K562 (cell line): ENCODE data around the gene RBPJL. TPM values are rescaled to one million over a fixed set of nuclear protein-coding genes. Genes with fewer than 3 reads are reported as not detected.
A peak's percentile ranks its signal among the peaks of the same experiment; 100 is the strongest.

Experiments
- ATAC-seq: fragments of 200-7000 bp; cut with Tn5 transposase; 3 replicates; pipeline ENCODE4 v1.9.1; 2020; ENCODE audit warnings: moderate library complexity
- BruUV-seq: library from RNA; stranded (reverse); fragments of 400-500 nt; replicated peaks from 2 replicates; lab custom pipeline; 2021; lab: Mats Ljungman, UMichigan
- CTCF ChIA-PET: fragments of 300-600 bp; formaldehyde crosslinking; extraction: SDS; loops from one replicate; lab custom pipeline; 2021; ENCODE audit warnings: low intra/inter-chr PET ratio; lab: Yijun Ruan, JAX
- POLR2A ChIA-PET: fragments of 300-600, 350-650 bp; sonication (Branson Sonifier 250); formaldehyde crosslinking; extraction: SDS; loops from one replicate; lab custom pipeline; 2021; ENCODE audit warnings: antibody characterized with exemption, inconsistent platforms; lab: Yijun Ruan, JAX
- DNase-seq, 4 experiments: peaks; one replicate each; pipeline versions ENCODE4 v3.0.0 to v3.0.0-alpha.2; 2011 to 2018; ENCODE audit warnings: low spot score in 3 of 4, mixed read lengths in 3 of 4; ENCODE audit errors: extremely low read depth in 1 of 4
- FAIRE-seq: peaks from 2 replicates; lab custom pipeline; 2011; peaks lifted over from hg19 to GRCh38; lab: Jason Lieb, UNC
- H2AFZ ChIP-seq: 2 replicates; pipeline ENCODE4 v1.6.0; 2011; ENCODE audit warnings: low read depth, low read length, control low read depth, inconsistent platforms
- H3K27ac ChIP-seq: fragments of 200-600 bp; 3 replicates; pipeline ENCODE4 v1.8.0; 2011; ENCODE audit warnings: low read depth, mild to moderate bottlenecking, control low read depth, inconsistent platforms, low read length, moderate library complexity, mixed read lengths; ENCODE audit errors: extremely low read depth
- H3K27me3 ChIP-seq, 2 experiments: fragments of 300-600 bp in 1 of 2; 2 replicates in 1 of 2; 3 replicates in 1 of 2; pipeline versions ENCODE4 v1.6.0 to v1.8.0; 2011; ENCODE audit warnings: inconsistent platforms in 2 of 2, low read length in 2 of 2, mild to moderate bottlenecking in 1 of 2, mixed read lengths in 1 of 2, moderate library complexity in 1 of 2; ENCODE audit not compliant: control insufficient read depth in 2 of 2, insufficient read depth in 2 of 2
- H3K36me3 ChIP-seq: fragments of 300-600 bp; 3 replicates; pipeline ENCODE4 v1.8.0; 2011; ENCODE audit warnings: mild to moderate bottlenecking, low read length, inconsistent platforms; ENCODE audit not compliant: control insufficient read depth, insufficient read depth
- H3K4me1 ChIP-seq, 2 experiments: fragments of 200-600 bp in 1 of 2; replicated peaks in 1 of 2; 2 replicates in 1 of 2; 3 replicates in 1 of 2; pipeline versions ENCODE4 v1.5.1 to v1.8.0; 2011; ENCODE audit warnings: inconsistent platforms in 2 of 2, low read length in 2 of 2, mild to moderate bottlenecking in 1 of 2, mixed read lengths in 1 of 2, moderate library complexity in 1 of 2; ENCODE audit not compliant: control insufficient read depth in 2 of 2, insufficient read depth in 2 of 2
- H3K4me2 ChIP-seq: 2 replicates; pipeline ENCODE4 v1.6.1; 2011; ENCODE audit warnings: low read length, control low read depth, inconsistent platforms, mixed read lengths; ENCODE audit not compliant: insufficient read depth
- H3K4me3 ChIP-seq: fragments of 200-600 bp; sonication (generic), shearing (Covaris generic); 2 replicates; pipeline ENCODE4 v1.5.1; 2016; ENCODE audit warnings: control low read depth, inconsistent platforms
- H3K79me2 ChIP-seq: fragments of 200-600 bp; 3 replicates; pipeline ENCODE4 v1.8.0; 2011; ENCODE audit warnings: low read length, inconsistent platforms; ENCODE audit not compliant: control insufficient read depth, insufficient read depth
- H3K9ac ChIP-seq, 2 experiments: 2 replicates each; pipeline versions ENCODE4 v1.6.0 to v1.6.1; 2011; ENCODE audit warnings: low read depth in 2 of 2, low read length in 2 of 2, control low read depth in 1 of 2, inconsistent platforms in 1 of 2, mild to moderate bottlenecking in 1 of 2, mixed read lengths in 1 of 2; ENCODE audit not compliant: insufficient read depth in 1 of 2
- H3K9me1 ChIP-seq: one replicate; pipeline ENCODE4 v1.6.0; 2011; ENCODE audit warnings: inconsistent platforms, mild to moderate bottlenecking, low read length, moderate library complexity; ENCODE audit not compliant: control insufficient read depth, insufficient read depth
- H3K9me3 ChIP-seq: replicated peaks from 2 replicates; pipeline ENCODE4 v1.5.1; 2011; ENCODE audit warnings: low read depth, low read length, inconsistent platforms; ENCODE audit not compliant: control insufficient read depth, insufficient read depth
- H4K20me1 ChIP-seq: replicated peaks from 2 replicates; pipeline ENCODE4 v1.6.1; 2011; ENCODE audit warnings: low read length, inconsistent platforms, mixed read lengths; ENCODE audit not compliant: control insufficient read depth, insufficient read depth
- KDM1A ChIP-seq, 2 experiments: fragments of 450-650 bp; IDR thresholded peaks; 2 replicates each; pipeline ENCODE4 v1.6.1; 2016; ENCODE audit warnings: mild to moderate bottlenecking in 2 of 2
- RBFOX2 ChIP-seq: fragments of 200-400 bp; formaldehyde crosslinking; IDR thresholded peaks from 2 replicates; pipeline ENCODE4 v1.6.1; 2017; ENCODE audit warnings: low read depth, mild to moderate bottlenecking, low read length, moderate library complexity
- RBM25 ChIP-seq: fragments of 200-400 bp; formaldehyde crosslinking; IDR thresholded peaks from 2 replicates; pipeline ENCODE4 v1.6.1; 2018; ENCODE audit warnings: low read length, low read depth, moderate library complexity; ENCODE audit not compliant: severe bottlenecking
- WGBS: fragments of 100-300 bp; shearing (Covaris generic); methylation state at CpG from one replicate; pipeline ENCODE4 v1.1.6; 2016; ENCODE audit warnings: low coverage, mixed read lengths; ENCODE audit not compliant: insufficient coverage; ENCODE audit errors: missing lambda C conversion rate; 5-methylcytosine and 5-hydroxymethylcytosine counted together
- in situ Hi-C: fragments of 300-500 bp; cut with MboI; formaldehyde crosslinking; loops from 4 replicates; pipeline ENCODE4 v1.15.0; 2018; ENCODE audit warnings: inconsistent platforms, mixed read lengths
- intact Hi-C: fragments of 100-400 bp; cut with micrococcal nuclease; formaldehyde crosslinking; loops from 2 replicates; pipeline ENCODE4 v1.14.2; 2022
- polyA plus RNA-seq, 8 experiments: library from polyadenylated mRNA; depleted of rRNA in 4 of 8; stranded (reverse) in 5 of 8; unstranded in 3 of 8; fragments of >200 nt; fragmentation: Nextera tagmentation in 2 of 8; fragmentation: Illumina TruSeq in 1 of 8; extraction: Ambion mirVana in 2 of 8; extraction: Trizol in 1 of 8; gene quantifications; 2 replicates each; pipeline versions ENCODE4 v1.2.1 to v1.2.3, GENCODE V29; 2011 to 2014; ENCODE audit warnings: inconsistent platforms in 1 of 8, missing spikeins in 1 of 8
- total RNA-seq, 7 experiments: library from RNA; depleted of rRNA in 6 of 7; stranded (reverse); fragments of >200 nt in 6 of 7; fragmentation: Illumina TruSeq in 2 of 7; extraction: Trizol in 2 of 7; gene quantifications; 2 replicates each; pipeline versions ENCODE4 v1.2.1 to v1.2.3, GENCODE V29; 2011 to 2021; ENCODE audit warnings: low replicate concordance in 1 of 7
- TF ChIP-seq, protein P1 (sequence below), 3 experiments: IDR thresholded peaks in 2 of 3; conservative IDR thresholded peaks in 1 of 3; 2 replicates each; pipeline ENCODE4 v1.5.1; 2011 to 2012; ENCODE audit warnings: low read length in 3 of 3, mild to moderate bottlenecking in 3 of 3, control low read depth in 2 of 3, improper control_type of control experiment in 1 of 3, inconsistent platforms in 1 of 3, low read depth in 1 of 3, mixed read lengths in 1 of 3, moderate library complexity in 1 of 3; ENCODE audit not compliant: insufficient read depth in 2 of 3
- TF ChIP-seq, protein P2 (sequence below): sonication (generic); formaldehyde crosslinking; IDR thresholded peaks from 2 replicates; pipeline ENCODE4 v1.8.0; 2022; ENCODE audit warnings: mild to moderate bottlenecking, missing genetic modification reagents
- TF ChIP-seq, protein P3 (sequence below): sonication (generic); formaldehyde crosslinking; IDR thresholded peaks from 2 replicates; pipeline ENCODE4 v1.8.1; 2023; ENCODE audit warnings: missing genetic modification reagents, mild to moderate bottlenecking, borderline replicate concordance
- TF ChIP-seq, protein P4 (sequence below): sonication (generic); formaldehyde crosslinking; IDR thresholded peaks from 2 replicates; pipeline ENCODE4 v1.8.1; 2023; ENCODE audit warnings: mild to moderate bottlenecking, missing genetic modification reagents

RBPJL gene
- total and polyA plus RNA-seq, 9 of the 15 experiments (the other 6 are each of a cell fraction or from before 2014, with no cell fraction given) = not detected

DNA sequence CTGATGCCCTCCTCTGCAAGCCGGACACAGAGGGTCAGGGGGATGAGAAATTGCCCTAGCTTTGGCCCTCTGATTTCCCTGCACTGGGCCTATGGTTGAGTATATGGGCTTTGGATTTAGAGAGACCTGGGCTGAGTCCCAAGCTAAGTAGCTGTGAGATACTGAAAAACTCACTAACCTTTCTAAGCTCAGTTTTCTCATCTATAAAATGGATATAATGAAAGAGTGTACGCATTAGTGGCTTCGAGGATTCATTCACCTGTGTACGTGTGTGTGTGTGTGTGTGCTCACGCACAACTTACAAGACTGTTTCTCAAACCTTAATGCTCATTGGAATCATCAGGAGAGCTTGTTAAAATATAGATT is 12.7 kb upstream of the RBPJL start:
- in situ Hi-C loops = no loop called here
- Histone ChIP-seq H3K9me1 (no peaks in the 10 kb centered on the region), H3K4me1 (peaks cover 10 to 19% of the 10 kb centered on the region in 2 experiments; a peak in 4 of 5 replicates), H3K4me2 (0 out of 2 replicates have a peak overlapping the region, but pooled peaks have one; percentile 83), H3K27me3 (peaks cover 14 to 52% of the 10 kb centered on the region in 2 experiments; a peak in 4 of 5 replicates), H3K9me3 (peaks cover 3% of the 10 kb centered on the region; the same call in 1 of the 2 replicates), H3K79me2 (no peaks in the 10 kb centered on the region), H3K27ac (no peak overlapping the region), H3K4me3 (no peak overlapping the region), H3K9ac (no peak overlapping the region), H2AFZ (peak overlapping the region; percentile 96; the same call in 1 of the 2 replicates), H4K20me1 (peaks cover 5% of the 10 kb centered on the region; the same call in 1 of the 2 replicates), H3K36me3 (no peaks in the 10 kb centered on the region)
- ChIA-PET CTCF (no interaction called here), POLR2A (interaction anchor here (0.5 to 1.8 kb wide), 6 partner anchors 10 to 1799 kb away, joined by 3 to 10 read pairs (median 3); partner anchors contain the start of gene SYS1)
- FAIRE-seq (no peak), DNase-seq (no peak), ATAC-seq (no peak)
- WGBS = 2% methylated on average over 4 of the region's 5 CpGs
- BruUV-seq = no TSS peak
- intact Hi-C loops = loop anchor here (5.0 kb wide), 1 partner anchor 57 kb away; no protein-coding TSS in a partner anchor
- TF ChIP-seq, protein P1, sequence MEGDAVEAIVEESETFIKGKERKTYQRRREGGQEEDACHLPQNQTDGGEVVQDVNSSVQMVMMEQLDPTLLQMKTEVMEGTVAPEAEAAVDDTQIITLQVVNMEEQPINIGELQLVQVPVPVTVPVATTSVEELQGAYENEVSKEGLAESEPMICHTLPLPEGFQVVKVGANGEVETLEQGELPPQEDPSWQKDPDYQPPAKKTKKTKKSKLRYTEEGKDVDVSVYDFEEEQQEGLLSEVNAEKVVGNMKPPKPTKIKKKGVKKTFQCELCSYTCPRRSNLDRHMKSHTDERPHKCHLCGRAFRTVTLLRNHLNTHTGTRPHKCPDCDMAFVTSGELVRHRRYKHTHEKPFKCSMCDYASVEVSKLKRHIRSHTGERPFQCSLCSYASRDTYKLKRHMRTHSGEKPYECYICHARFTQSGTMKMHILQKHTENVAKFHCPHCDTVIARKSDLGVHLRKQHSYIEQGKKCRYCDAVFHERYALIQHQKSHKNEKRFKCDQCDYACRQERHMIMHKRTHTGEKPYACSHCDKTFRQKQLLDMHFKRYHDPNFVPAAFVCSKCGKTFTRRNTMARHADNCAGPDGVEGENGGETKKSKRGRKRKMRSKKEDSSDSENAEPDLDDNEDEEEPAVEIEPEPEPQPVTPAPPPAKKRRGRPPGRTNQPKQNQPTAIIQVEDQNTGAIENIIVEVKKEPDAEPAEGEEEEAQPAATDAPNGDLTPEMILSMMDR (IDR thresholded peaks at IDR 0.05 in 2 of 3, conservative IDR thresholded peaks at IDR 0.05 in 1 of 3; ENCODE audit: insufficient read depth in 2 of 3, low read depth in 1 of 3, low read length in 3 of 3) = peak in 1 of 3 experiments; percentile 28; a peak in 1 of 6 replicates
- TF ChIP-seq KDM1A (IDR thresholded peaks at IDR 0.05) (0 out of 4 replicates have a peak, but pooled peaks have one; percentile 17 to 30), RBFOX2 (no peak), RBM25 (peak; percentile 20)
- TF ChIP-seq, protein P2, sequence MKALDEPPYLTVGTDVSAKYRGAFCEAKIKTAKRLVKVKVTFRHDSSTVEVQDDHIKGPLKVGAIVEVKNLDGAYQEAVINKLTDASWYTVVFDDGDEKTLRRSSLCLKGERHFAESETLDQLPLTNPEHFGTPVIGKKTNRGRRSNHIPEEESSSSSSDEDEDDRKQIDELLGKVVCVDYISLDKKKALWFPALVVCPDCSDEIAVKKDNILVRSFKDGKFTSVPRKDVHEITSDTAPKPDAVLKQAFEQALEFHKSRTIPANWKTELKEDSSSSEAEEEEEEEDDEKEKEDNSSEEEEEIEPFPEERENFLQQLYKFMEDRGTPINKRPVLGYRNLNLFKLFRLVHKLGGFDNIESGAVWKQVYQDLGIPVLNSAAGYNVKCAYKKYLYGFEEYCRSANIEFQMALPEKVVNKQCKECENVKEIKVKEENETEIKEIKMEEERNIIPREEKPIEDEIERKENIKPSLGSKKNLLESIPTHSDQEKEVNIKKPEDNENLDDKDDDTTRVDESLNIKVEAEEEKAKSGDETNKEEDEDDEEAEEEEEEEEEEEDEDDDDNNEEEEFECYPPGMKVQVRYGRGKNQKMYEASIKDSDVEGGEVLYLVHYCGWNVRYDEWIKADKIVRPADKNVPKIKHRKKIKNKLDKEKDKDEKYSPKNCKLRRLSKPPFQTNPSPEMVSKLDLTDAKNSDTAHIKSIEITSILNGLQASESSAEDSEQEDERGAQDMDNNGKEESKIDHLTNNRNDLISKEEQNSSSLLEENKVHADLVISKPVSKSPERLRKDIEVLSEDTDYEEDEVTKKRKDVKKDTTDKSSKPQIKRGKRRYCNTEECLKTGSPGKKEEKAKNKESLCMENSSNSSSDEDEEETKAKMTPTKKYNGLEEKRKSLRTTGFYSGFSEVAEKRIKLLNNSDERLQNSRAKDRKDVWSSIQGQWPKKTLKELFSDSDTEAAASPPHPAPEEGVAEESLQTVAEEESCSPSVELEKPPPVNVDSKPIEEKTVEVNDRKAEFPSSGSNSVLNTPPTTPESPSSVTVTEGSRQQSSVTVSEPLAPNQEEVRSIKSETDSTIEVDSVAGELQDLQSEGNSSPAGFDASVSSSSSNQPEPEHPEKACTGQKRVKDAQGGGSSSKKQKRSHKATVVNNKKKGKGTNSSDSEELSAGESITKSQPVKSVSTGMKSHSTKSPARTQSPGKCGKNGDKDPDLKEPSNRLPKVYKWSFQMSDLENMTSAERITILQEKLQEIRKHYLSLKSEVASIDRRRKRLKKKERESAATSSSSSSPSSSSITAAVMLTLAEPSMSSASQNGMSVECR (CRISPR knock-in tag) = no peak
- TF ChIP-seq, protein P3, sequence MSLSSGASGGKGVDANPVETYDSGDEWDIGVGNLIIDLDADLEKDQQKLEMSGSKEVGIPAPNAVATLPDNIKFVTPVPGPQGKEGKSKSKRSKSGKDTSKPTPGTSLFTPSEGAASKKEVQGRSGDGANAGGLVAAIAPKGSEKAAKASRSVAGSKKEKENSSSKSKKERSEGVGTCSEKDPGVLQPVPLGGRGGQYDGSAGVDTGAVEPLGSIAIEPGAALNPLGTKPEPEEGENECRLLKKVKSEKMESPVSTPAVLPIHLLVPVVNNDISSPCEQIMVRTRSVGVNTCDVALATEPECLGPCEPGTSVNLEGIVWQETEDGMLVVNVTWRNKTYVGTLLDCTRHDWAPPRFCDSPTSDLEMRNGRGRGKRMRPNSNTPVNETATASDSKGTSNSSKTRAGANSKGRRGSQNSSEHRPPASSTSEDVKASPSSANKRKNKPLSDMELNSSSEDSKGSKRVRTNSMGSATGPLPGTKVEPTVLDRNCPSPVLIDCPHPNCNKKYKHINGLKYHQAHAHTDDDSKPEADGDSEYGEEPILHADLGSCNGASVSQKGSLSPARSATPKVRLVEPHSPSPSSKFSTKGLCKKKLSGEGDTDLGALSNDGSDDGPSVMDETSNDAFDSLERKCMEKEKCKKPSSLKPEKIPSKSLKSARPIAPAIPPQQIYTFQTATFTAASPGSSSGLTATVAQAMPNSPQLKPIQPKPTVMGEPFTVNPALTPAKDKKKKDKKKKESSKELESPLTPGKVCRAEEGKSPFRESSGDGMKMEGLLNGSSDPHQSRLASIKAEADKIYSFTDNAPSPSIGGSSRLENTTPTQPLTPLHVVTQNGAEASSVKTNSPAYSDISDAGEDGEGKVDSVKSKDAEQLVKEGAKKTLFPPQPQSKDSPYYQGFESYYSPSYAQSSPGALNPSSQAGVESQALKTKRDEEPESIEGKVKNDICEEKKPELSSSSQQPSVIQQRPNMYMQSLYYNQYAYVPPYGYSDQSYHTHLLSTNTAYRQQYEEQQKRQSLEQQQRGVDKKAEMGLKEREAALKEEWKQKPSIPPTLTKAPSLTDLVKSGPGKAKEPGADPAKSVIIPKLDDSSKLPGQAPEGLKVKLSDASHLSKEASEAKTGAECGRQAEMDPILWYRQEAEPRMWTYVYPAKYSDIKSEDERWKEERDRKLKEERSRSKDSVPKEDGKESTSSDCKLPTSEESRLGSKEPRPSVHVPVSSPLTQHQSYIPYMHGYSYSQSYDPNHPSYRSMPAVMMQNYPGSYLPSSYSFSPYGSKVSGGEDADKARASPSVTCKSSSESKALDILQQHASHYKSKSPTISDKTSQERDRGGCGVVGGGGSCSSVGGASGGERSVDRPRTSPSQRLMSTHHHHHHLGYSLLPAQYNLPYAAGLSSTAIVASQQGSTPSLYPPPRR (CRISPR knock-in tag) = no peak
- TF ChIP-seq, protein P4, sequence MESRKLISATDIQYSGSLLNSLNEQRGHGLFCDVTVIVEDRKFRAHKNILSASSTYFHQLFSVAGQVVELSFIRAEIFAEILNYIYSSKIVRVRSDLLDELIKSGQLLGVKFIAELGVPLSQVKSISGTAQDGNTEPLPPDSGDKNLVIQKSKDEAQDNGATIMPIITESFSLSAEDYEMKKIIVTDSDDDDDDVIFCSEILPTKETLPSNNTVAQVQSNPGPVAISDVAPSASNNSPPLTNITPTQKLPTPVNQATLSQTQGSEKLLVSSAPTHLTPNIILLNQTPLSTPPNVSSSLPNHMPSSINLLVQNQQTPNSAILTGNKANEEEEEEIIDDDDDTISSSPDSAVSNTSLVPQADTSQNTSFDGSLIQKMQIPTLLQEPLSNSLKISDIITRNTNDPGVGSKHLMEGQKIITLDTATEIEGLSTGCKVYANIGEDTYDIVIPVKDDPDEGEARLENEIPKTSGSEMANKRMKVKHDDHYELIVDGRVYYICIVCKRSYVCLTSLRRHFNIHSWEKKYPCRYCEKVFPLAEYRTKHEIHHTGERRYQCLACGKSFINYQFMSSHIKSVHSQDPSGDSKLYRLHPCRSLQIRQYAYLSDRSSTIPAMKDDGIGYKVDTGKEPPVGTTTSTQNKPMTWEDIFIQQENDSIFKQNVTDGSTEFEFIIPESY (CRISPR knock-in tag) = no peak
